IPS-11a (cell line): ENCODE results near the gene TMEM238L.

Experiments
- H3K4me3 ChIP-seq: one replicate; pipeline ENCODE4 v1.5.1; 2013; ENCODE audit warnings: low read depth, low read length, control low read depth

TMEM238L gene

GRCh38 chr17:10805911-10806310 lies 2.0 kb upstream of the TMEM238L start:
- H3K4me3 ChIP-seq = no peak overlapping the region

GRCh38 chr17:10804546-10804945 lies 647 bp upstream of the TMEM238L start:
- H3K4me3 ChIP-seq = no peak overlapping the region

GRCh38 chr17:10803350-10803749 lies 549 bp downstream of the TMEM238L start:
- no peak overlapping the region for H3K4me3 ChIP-seq

DNA sequence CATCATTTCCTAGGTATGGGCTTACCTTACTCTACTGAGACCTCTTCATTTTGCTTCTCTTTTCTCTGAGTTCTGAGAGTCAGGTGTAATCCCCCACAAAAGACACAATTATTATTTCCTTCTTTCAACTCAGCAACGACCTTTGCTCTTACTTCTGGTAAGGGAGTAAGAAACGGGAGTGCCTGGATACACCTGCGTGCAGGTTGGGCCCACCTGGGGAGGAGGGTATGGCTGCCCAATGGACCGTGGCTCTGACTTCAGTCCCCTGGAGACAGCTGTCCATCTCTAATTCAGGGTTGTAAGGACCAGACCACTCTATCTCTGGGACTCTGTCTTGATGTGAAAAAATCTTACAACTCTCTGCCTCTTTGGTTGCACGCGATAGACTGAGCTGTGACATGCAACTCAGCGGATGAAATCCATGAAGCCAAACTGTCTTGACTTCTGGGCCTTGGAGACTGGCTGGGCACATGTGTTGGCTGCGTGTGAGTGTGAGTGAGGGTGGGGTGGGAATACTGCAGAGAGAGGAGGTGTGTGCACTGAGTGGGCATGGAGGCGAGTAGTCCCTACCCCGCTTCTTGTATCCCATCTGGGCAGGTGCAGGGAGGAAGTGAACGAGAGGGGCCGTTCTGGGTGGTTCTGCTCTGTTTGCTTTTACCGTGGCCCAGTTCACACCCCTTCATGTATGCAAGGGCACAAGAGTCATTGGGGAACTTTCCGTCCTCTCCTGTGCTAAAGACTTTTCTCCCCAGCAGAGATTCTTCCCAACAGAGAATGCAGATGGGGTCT lies 1.2 kb downstream of the TMEM238L start:
- H3K4me3 ChIP-seq = no peak overlapping the region

GRCh38 chr17:10799407-10799806 lies 4.5 kb downstream of the TMEM238L start:
- H3K4me3 ChIP-seq = no peak overlapping the region

- H3K4me3 ChIP-seq = no peak overlapping the region
Measured at GRCh38 chr17:10798910-10799309, 5.0 kb downstream of the TMEM238L start.

DNA sequence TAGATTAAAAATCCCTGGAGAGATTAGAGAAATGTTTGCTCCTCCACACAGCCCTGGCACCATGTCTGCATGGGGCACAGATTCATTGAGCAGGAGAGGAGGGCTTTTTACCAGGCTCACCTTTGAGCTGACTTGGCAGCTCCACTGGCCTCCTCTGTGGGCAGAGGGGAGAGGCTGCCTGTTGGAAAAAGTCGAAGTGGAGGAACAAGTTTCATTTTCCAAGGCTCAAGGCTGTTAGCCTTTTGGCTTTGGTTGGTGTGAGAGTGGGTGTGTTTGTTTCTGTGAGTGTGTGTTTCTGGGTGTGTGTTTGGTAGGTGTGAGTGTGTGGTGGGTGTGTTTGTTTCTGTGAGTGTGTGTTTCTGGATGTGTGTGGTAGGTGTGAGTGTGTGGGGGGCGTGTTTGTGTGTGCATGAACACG lies 5.6 kb downstream of the TMEM238L start:
- H3K4me3 ChIP-seq = no peak overlapping the region

- H3K4me3 ChIP-seq = no peak overlapping the region
Measured at GRCh38 chr17:10797476-10798328, 6.2 kb downstream of the TMEM238L start.

DNA sequence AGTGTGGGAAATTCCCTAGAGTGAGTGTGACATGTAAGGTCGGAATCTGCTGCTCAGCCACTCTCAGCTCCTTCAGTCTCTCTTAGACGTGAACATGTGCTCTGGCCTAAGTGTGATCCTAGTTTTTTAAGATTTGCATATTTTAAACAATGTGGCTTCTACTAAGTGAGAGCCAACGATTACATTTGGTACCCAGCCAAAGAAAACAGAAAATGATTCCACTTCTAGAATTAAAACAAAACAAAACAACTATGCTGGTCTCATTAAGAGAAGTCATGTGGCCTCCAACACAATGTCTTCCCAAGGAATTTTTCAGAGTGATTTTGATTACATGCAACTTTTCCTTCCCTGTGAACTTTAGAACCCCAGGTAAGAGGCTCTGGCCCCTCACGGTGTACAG lies 10.1 kb downstream of the TMEM238L start:
- no peak overlapping the region for H3K4me3 ChIP-seq

GRCh38 chr17:10793256-10793655 lies 10.6 kb downstream of the TMEM238L start:
- no peak overlapping the region for H3K4me3 ChIP-seq

DNA sequence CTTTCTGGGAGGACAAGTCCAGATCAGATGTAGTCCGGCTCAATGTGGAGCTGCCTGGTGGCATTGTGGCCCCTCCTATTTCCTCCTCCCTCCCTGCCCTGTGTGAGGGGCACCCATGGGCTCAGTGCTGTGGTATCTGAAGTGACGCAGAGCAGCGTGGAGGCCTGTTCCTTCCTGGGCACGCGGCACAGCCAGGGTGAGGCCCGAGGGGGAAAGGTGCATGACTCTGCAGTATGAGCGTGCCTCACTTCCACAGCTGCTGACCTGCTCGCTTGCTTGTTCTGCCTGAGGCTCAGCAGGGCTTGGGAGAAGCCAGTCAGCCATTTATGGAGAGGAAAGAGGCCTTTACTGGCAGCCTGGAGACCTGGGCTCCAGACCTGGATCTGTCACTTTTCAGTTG lies 11.7 kb downstream of the TMEM238L start:
- no peak overlapping the region for H3K4me3 ChIP-seq

- no peak overlapping the region for H3K4me3 ChIP-seq
Measured at GRCh38 chr17:10790491-10791401, 13.2 kb downstream of the TMEM238L start.

- no peak overlapping the region for H3K4me3 ChIP-seq
Measured at GRCh38 chr17:10789694-10790271, 14.1 kb downstream of the TMEM238L start.

DNA sequence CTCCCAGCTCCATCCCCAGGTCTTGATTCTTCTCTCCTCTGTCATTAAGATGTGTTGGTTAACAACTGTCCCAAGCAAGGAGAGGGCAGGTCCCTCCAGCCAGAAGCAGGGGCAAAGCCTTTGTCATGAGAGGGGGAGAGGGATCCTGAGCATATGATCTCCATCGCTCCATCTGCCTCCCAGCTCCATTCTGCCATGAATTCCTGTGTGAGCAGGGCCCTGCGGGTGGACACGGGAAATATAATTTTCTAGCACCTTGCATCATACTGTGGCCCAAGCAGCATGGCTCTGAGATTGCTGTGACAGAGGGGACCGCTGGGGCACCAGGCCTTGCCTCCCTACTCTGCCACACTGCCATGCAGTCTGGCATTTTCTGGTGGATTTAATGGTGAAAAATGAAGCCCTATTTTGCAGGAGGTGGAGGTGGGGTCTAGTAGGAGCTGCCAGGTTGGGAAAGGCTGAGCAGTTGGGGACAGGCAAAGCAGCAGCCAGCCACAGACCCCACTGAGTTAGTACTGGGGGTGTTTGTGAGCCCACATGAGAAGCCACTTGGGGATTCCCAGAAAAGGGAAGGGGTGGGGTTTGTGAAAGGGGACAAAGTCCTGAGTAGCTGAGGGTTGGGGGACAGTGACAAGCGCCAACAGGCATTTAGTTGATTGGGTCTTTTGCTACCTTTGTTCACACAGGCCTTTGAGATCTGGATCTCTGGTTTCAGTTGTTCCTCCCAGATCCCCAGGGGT lies 16.4 kb downstream of the TMEM238L start:
- no peak overlapping the region for H3K4me3 ChIP-seq

- H3K4me3 ChIP-seq = no peak overlapping the region
Measured at GRCh38 chr17:10785295-10785694, 18.6 kb downstream of the TMEM238L start.

DNA sequence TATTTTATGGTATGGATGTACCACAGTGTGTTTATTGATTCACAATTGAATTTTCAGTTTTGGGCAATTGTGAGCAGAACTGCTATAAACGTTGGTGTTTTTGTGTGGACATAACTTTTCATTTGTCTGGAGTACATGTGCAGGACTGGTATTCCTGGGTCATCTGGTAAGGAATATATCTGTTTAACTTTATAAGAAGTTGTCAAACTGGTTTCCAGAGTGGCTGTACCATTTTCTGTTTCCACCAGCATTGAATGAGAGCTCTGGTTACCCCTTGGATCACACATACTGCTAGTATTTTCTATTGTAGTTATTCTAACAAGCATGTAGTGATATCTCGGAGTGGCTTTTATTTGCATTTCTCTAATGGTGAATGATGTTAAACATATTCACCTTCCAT lies 24.3 kb downstream of the TMEM238L start:
- no peak overlapping the region for H3K4me3 ChIP-seq

- no peak overlapping the region for H3K4me3 ChIP-seq
Measured at GRCh38 chr17:10777890-10778289, 26.0 kb downstream of the TMEM238L start.

DNA sequence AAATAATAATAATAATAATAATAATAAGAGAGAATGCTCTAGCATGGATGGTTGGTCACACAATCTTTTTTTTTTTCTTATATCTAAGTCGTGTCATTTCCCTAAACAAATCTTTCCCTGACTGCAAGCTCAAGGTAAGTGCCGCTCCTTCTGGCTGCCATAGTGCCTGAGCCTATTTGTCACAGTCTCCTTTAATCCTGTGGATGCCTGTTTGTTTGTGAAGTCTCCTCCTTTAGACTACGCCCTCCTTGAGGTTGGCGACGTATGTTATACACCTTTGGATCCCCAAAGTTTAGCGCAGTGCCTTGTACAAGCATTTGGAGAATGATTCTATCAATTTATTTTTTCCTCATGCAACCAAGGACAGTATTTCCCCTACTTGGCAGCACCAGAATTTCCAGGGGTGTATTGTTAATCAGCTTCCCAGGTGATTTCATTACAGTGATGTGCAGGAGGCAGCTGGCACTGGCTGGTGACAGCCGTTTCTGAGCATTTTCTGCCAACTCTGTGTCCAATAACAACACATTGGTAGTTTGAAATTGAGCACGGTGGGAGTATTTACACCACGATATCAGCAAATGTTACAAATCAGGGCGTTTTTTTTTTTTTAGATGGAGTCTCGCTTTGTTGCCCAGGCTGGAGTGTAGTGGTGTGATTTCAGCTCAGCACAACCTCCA lies 26.6 kb downstream of the TMEM238L start:
- H3K4me3 ChIP-seq = no peak overlapping the region

DNA sequence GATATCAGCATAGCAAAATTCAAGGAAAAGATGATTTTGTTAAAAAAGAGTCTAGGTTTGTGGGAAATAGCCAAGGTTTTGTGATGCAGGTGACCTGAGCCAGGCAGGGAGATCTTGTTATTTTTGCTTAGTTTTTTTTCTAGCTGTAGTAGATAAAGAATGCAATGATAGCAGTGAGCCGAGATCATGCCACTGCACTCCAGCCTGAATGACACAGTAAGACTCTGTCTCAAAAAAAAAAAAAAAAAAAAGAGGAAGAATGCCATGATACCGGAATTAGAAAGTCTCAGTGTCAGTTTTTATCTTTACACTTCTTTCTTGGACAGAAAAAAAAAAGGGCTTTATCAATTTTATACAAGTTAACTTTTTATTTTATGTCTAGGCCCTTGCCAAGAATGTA lies 27.5 kb downstream of the TMEM238L start:
- H3K4me3 ChIP-seq = no peak overlapping the region
